CD4-positive, alpha-beta T cell treated with Interleukin-17A for 4 hours (primary cell): ENCODE measurements around the gene TATDN2.
"Not testable (repeated sequence)": the region's sequence is repeated elsewhere in the genome, so short reads cannot be mapped to it uniquely, and the experiment has no call there.

Experiments
- DNase-seq: peaks from one replicate; pipeline ENCODE4 v3.0.0-alpha.2; 2020; ENCODE audit warnings: mixed read lengths

Gene TATDN2

DNA sequence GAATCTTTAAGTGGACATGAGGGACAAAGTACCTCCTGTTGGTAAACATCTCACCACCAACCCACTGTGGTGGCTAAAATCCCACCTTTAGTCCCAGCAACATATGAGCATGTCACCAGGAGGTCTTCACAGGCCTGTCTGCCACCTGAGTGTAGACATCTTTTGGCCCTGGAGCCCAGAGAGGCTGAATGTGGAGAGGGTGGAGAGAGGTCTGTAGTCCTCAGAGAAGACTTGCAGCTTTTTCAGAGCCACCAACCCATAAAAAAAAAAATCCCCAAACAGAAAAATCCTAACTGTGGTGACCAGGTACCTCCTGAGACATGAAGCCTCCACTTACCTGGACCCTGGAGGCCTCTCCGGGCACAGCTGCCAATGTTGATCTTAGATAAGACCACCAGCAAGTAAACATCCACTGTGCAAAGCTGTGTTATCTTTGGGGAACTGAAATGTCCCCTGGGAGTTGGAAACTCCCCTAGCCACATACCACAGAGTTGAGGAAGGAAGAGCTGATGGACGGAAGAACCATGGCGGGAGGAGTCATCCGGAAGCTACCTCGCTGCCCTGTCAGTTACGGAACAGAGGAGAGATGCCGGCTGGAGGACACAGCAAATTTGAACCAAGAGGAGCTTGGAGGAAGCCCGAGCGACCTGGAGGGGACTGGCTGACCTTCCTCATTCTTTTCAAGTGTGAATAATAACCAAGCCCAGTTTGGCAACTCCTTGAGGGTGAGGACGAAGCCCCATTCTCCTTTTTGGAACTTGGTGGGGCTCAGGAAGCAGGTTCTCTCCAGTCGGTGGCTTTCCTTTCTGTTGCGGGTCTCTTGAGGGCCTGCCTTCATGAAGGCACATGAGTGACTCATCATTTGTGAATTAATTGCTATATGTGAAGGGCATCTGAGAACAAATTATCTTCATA, 44.5 kb downstream of the TATDN2 start, which contains the start of gene GHRL:
Gene GHRL (minus strand): TSS at position 443 of the 915 bp plus-strand sequence. CDS start 2,767 bp downstream, outside the sequence.
- no peak for DNase-seq

DNA sequence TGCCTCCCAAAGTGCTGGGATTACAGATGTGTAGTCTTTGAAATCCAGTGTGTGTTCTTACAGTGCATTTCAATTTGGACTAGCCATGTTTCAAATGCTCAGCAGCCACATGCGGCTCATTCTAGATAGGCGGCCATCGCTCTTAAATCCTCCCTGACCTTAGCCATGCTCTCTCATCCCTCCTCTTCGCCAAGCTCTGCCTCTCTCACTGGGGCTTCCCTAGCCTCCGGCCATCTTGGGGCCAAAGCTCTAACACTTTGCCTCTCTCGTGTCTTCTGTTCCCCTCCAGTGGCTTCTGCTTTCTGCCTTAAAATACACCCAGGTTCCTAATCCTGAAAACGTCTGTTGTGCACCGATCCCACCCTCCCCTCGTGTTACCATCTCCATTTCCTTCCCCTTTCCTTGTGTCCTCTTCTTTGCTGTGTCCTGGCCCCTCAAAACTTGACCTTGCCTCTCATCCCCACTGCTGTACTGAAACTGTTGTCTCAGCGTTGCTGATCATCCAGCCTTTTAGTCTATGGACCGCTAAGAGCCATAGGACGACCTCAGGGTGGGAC, 45.8 kb downstream of the TATDN2 start:
- no peak for DNase-seq

DNA sequence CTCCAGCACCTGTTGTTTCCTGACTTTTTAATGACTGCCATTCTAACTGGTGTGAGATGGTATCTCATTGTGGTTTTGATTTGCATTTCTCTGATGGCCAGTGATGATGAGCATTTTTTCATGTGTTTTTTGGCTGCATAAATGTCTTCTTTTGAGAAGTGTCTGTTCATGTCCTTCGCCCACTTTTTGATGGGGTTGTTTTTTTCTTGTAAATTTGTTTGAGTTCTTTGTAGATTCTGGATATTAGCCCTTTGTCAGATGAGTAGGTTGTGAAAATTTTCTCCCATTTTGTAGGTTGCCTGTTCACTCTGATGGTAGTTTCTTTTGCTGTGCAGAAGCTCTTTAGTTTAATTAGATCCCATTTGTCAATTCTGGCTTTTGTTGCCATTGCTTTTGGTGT, 49.8 kb downstream of the TATDN2 start:
- DNase-seq = not testable (repeated sequence)

DNA sequence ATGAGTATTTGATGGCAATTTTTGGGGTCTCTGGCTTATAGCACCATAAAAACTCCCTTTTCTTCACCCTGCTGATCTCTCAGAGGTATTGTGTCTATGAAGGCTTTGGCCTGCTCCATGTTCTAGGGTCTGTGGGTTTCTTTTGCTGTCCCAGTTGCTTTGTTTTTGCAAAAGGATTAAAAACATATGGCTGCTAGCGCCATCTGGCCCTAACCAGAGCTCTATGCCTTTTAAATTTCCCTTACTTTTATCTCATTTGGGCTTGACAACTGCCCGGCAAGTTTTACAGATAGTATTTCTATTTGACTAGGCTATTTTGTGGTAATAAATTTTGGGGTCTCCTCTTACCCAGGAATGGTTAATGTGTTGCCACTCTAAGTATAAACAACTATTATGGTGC, 50.9 kb downstream of the TATDN2 start:
- no peak for DNase-seq

GRCh38 chr3:10299679-10300078, 51.4 kb downstream of the TATDN2 start:
- DNase-seq = no peak

DNA sequence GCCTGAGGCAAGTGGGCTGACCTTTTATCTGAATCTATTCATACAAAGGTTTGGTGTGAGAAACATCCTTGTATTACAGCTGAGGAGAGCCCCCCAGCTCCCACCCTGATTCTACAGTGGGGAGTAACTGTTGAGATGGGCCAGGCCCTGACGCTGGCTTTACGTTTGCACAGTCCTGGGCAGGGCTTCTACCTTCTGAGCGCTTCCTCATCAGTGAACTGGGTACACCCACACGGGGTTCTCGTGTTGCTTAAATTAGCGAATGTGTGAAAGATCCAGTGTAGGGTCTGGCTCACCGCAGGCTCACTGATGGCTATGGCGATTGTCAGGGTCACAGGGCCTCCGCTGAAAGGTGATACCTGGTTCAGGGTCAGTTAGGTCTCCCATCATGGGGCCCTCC, 51.8 kb downstream of the TATDN2 start:
- DNase-seq = no peak

- no peak for DNase-seq
These were observed 54.8 kb downstream of the TATDN2 start for GRCh38 chr3:10303105-10303504.

GRCh38 chr3:10303785-10304184, 55.5 kb downstream of the TATDN2 start:
- no peak for DNase-seq

- no peak for DNase-seq
These were observed 56.6 kb downstream of the TATDN2 start for GRCh38 chr3:10304905-10305304.

DNA sequence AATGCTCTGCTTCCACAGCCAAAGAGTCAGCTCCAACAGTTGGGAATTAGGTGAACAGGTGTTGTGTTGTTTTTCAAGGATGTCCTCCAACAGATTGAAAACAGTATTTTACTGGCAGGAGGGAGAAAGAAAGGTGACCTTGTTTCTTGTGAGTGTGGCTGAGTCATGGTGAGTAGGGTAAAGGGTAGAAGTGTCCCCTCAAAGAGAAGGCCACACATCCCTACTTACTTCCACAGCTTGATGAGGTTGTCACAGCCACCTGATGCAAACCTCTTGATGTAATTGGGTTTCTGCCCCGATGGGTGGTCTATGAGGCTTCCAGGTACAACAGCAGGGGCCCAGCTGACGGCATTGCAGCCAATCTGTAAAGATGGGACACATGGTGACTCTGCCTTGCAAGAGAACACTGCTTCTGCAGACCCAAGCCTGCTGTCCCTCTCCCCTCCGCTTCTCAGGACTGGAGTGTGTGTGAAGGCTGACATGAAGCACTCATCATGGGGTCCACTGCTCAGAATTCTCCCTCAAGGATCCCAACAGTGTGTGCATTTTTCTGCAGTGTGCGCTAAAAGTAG, 57.2 kb downstream of the TATDN2 start:
- DNase-seq = no peak

DNA sequence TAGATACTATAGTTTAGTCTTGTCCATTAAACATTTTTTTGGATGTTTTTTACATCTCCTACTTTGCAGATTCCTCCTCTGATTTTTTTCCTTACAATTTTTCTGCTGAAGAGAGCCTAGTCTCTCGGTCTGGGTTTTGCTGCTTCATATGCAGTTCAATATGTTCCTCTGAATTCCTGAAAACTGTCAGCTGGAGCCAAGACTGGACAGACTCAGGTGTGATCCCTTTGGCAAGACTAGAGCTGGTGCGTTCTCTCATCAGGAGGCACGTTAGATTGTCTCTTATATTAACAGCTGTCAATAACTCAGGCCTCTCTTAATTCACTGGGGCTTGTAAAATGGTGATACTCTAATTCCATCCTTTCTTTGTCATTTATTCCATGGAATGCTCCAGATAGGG, 57.9 kb downstream of the TATDN2 start:
- no peak for DNase-seq

- no peak for DNase-seq
These were observed 60.4 kb downstream of the TATDN2 start for GRCh38 chr3:10308678-10309077.

GRCh38 chr3:10309736-10310135, 61.5 kb downstream of the TATDN2 start:
- DNase-seq = no peak

DNA sequence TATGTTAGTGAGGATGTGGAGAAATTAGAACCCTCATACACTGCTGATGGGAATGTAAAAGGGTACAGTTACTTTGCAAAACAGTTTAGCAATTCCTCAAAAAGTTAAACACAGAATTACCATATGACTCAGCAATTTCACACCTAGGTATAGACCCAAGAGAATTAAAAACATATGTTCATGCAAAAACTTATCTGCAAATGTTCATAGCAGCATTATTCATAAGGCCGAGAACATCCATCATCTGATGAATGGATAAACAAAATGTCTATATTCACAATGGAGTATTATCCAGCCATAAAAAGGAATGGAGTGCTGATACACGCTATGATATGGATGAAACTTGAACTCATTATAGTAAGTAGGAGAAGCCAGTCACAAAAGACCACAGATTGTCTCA, 62.3 kb downstream of the TATDN2 start:
- DNase-seq = no peak

- no peak for DNase-seq
These were observed 63.5 kb downstream of the TATDN2 start for GRCh38 chr3:10311710-10312109.

- DNase-seq = no peak
These were observed 64.1 kb downstream of the TATDN2 start for GRCh38 chr3:10312391-10312790.

DNA sequence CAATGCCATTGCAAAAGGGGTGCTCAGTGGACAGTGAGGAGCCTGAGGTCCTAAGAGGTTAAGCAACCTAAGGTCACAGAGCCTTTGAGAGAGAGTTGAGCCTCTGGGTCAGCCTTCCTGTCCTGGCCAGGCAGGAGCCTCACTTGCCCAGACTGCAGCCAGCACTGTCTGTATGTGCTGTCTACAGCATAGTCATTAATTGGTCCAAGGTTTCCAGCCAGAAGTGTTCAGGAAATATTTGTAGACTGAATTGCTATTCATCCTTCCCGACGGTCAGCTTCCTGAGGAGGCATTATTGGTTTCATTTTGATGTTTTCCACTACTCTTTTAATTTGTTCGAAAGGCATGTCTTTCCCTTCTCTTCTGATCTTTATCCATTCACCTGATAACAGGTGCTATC, 64.6 kb downstream of the TATDN2 start:
- no peak for DNase-seq

DNA sequence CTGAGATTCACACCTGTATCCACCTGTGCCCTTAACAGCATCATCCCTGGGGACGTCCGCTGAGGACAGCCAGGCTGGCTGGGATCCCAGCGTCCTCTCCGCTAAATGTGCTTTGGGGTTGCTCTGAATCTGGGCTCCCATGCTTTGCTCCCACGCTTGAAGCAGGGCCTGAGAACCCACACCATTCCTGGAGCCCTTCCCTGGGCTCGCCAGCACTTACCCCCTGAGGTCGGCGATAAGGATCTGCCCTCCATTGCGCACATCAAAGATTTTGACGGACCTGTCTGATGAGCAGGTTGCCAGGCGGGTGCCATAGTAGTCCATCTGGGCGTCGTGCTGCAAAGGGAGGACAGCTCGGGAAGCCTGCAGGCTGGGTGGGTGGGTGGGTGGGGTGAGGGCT, 66.8 kb downstream of the TATDN2 start:
- no peak for DNase-seq

- no peak for DNase-seq
These were observed 67.6 kb downstream of the TATDN2 start for GRCh38 chr3:10315771-10316344.

GRCh38 chr3:10317311-10317960, 69.2 kb downstream of the TATDN2 start:
- DNase-seq = no peak

DNA sequence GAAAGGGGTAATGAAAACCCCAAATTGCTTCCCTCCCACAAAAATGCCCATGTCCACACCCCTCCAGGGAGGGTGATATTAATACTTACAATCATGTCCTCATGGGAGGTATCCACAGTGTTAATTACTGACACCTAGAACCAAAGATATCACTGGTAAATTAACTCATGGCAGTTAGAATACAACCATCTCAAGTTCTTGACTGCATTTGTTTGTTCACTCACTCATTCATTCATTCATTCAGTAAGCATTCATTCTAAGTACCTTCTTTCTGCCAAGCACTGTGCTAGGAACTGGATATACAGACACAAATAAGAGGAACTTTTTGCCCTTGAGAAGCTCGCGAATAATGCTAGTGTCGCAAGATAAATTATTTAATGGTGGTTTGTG, 69.7 kb downstream of the TATDN2 start:
- no peak for DNase-seq

- DNase-seq = no peak
These were observed 71.0 kb downstream of the TATDN2 start for GRCh38 chr3:10319251-10319650.

DNA sequence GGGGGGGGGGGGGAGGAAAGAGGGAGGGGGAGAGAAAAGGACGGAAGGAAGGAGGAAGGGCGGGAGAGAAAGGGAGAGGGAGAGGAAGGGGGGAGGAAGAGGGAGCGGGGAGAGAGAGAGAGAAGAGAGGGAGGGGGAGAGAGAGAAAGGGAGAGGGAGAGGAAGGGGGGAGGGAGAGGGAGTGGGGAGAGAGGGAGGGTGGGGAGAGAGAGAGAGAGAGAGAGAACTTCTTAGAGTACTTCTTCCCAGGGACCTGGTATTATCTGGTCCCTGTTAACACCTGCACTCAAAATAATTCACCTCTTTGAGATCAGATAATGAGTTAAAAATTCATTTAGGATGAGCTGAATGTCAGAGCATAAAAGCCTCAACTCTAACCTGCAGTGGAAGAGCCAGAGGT, 71.5 kb downstream of the TATDN2 start:
- no peak for DNase-seq
